Measurements from ENCODE around the gene GSK3A.

GSK3A gene

GRCh38 chr19:42249149-42249750 lies 6.8 kb upstream of the GSK3A start:
- no peak for DNase-seq (ENCODE audit: low spot score)

- no peak for DNase-seq (ENCODE audit: low spot score)
These were observed 6.1 kb upstream of the GSK3A start for GRCh38 chr19:42248270-42249148.

GRCh38 chr19:42247640-42248199 lies 5.3 kb upstream of the GSK3A start:
- no peak for DNase-seq (ENCODE audit: low spot score)

- DNase-seq (ENCODE audit: low spot score) = no peak
These were observed 4.7 kb upstream of the GSK3A start for GRCh38 chr19:42246922-42247639.

GRCh38 chr19:42246143-42246921 lies 3.9 kb upstream of the GSK3A start:
- DNase-seq (ENCODE audit: low spot score) = peak; percentile 14

GRCh38 chr19:42245231-42245630 lies 2.8 kb upstream of the GSK3A start:
- no peak for DNase-seq (ENCODE audit: low spot score)

GRCh38 chr19:42244347-42245220 lies 2.2 kb upstream of the GSK3A start:
- DNase-seq (ENCODE audit: low spot score) = peak; percentile 95

- DNase-seq (ENCODE audit: low spot score) = peak; percentile 54
These were observed 312 bp downstream of the GSK3A start for GRCh38 chr19:42242069-42242511.

- no peak for DNase-seq (ENCODE audit: low spot score)
These were observed 1.1 kb downstream of the GSK3A start for GRCh38 chr19:42241279-42241678.

GRCh38 chr19:42239544-42240220 lies 2.7 kb downstream of the GSK3A start:
- no peak for DNase-seq (ENCODE audit: low spot score)

GRCh38 chr19:42235181-42235580 lies 7.2 kb downstream of the GSK3A start:
- DNase-seq (ENCODE audit: low spot score) = no peak

- no peak for DNase-seq (ENCODE audit: low spot score)
These were observed 8.0 kb downstream of the GSK3A start for GRCh38 chr19:42234364-42234763.

GRCh38 chr19:42233678-42234292 lies 8.6 kb downstream of the GSK3A start:
- DNase-seq (ENCODE audit: low spot score) = no peak

- DNase-seq (ENCODE audit: low spot score) = no peak
These were observed 9.3 kb downstream of the GSK3A start for GRCh38 chr19:42233106-42233505.

- DNase-seq (ENCODE audit: low spot score) = no peak
These were observed 10.0 kb downstream of the GSK3A start for GRCh38 chr19:42232435-42232834.

GRCh38 chr19:42230571-42230970 lies 11.8 kb downstream of the GSK3A start:
- peak; percentile 46 for DNase-seq (ENCODE audit: low spot score)

GRCh38 chr19:42229855-42230351 lies 12.5 kb downstream of the GSK3A start:
- peak; percentile 90 for DNase-seq (ENCODE audit: low spot score)

GRCh38 chr19:42229301-42229854 lies 13.0 kb downstream of the GSK3A start:
- DNase-seq (ENCODE audit: low spot score) = peak; percentile 86

- DNase-seq (ENCODE audit: low spot score) = peak; percentile 52
These were observed 13.8 kb downstream of the GSK3A start for GRCh38 chr19:42228641-42229040.

Measured in hematopoietic multipotent progenitor cell treated with erythropoietin and hydrocortisone succinate and interleukin-3 and kit ligand, for 17 days (in vitro differentiated cells).